Adrenal gland (tissue), 12 donors: ENCODE measurements around the gene CRHR1. TPM values are rescaled to one million over a fixed set of nuclear protein-coding genes. Genes with fewer than 3 reads are reported as not detected.

Source experiments
- DNase-seq, 7 donors: peaks; one replicate each; pipeline ENCODE4 v3.0.0-alpha.2; 2019 to 2020
- H3K27ac ChIP-seq, 5 donors: fragments of 200-600 bp; sonication (generic) in 4 of 5; 1 replicate in 3 of 5; 2 replicates in 2 of 5; pipeline versions ENCODE4 v1.5.1 to v1.8.0; 2016 to 2020; ENCODE audit warnings: mild to moderate bottlenecking in 1 of 5
- H3K27me3 ChIP-seq: fragments of 200-600 bp; 2 replicates; pipeline ENCODE4 v1.8.0; 2021
- H3K36me3 ChIP-seq, 2 donors: fragments of 200-600 bp; replicated peaks in 1 of 2; 1 replicate in 1 of 2; 2 replicates in 1 of 2; pipeline versions ENCODE4 v1.5.1 to v1.8.0; 2018 to 2022
- H3K4me1 ChIP-seq, 2 donors: fragments of 200-600 bp; replicated peaks in 1 of 2; 1 replicate in 1 of 2; 2 replicates in 1 of 2; pipeline versions ENCODE4 v1.5.1 to v1.8.0; 2018 to 2021
- H3K4me3 ChIP-seq, 4 donors: fragments of 200-600 bp; sonication (generic) in 3 of 4; one replicate each; pipeline ENCODE4 v1.5.1; 2016 to 2018
- H3K9me3 ChIP-seq, 3 donors: fragments of 200-600 bp; sonication (generic) in 1 of 3; replicated peaks in 1 of 3; 1 replicate in 2 of 3; 2 replicates in 1 of 3; pipeline versions ENCODE4 v1.5.1 to v1.8.0; 2016 to 2021
- CTCF ChIP-seq, 6 experiments: fragments of 450-650 bp in 4 of 6; fragments of 200-600 bp in 2 of 6; sonication (generic) in 1 of 6; IDR thresholded peaks; 1 replicate in 5 of 6; 2 replicates in 1 of 6; pipeline versions ENCODE4 v1.5.1 to v1.8.0; 2016 to 2021; ENCODE audit warnings: antibody characterized with exemption in 6 of 6, mild to moderate bottlenecking in 2 of 6, moderate library complexity in 1 of 6
- POLR2A ChIP-seq, 2 donors: fragments of 450-650 bp; IDR thresholded peaks; one replicate each; pipeline ENCODE4 v1.6.1; 2017; ENCODE audit warnings: antibody characterized with exemption in 2 of 2, mild to moderate bottlenecking in 2 of 2, moderate library complexity in 1 of 2
- WGBS, 4 donors: extraction: QIAGEN DNeasy Blood & Tissue Kit in 2 of 4; methylation state at CpG; one replicate each; pipeline versions ENCODE4 v1.1.5 to v1.1.7; 2013 to 2017; 5-methylcytosine and 5-hydroxymethylcytosine counted together
- intact Hi-C, 2 donors: fragments of 100-400 bp; cut with DNase I; formaldehyde crosslinking; loops; one replicate each; pipeline versions ENCODE4 v1.14.1 to v1.15.0; 2022 to 2023
- polyA plus RNA-seq, 3 donors: library from polyadenylated mRNA; stranded (reverse); fragments of 200-250 nt in 2 of 3; fragments of 350-450 nt in 1 of 3; fragmentation: Illumina TruSeq in 1 of 3; extraction: RNeasy Lipid Tissue Mini Kit (QIAGEN cat#74804) in 1 of 3; gene quantifications; one replicate each; pipeline ENCODE4 v1.2.3, GENCODE V29; 2013 to 2014
- total RNA-seq, 9 donors: library from RNA; depleted of rRNA in 4 of 9; stranded (reverse); fragments of >200 nt in 4 of 9; fragments of 120-200 nt in 1 of 9; fragmentation: NEBNext Ultra II Directional in 1 of 9; extraction: Animal tissue kit (Norgen Biotek cat#: 25700) in 1 of 9; gene quantifications; one replicate each; pipeline versions ENCODE4 v1.1.0 to v1.2.4, GENCODE V29; 2013 to 2023
- donor health status: healthy with polysubstance abuse.
- donor health status: Bipolar disorder and iron deficiency.
- donor health status: DM: yes; HTN: yes; CAD: no.
- donor health status: DM: no; HTN: no; CAD: no.
- donor health status: DM: no; HTN: no; CAD: no.
- donor health status: DM: yes; HTN: yes; CAD: no.

The CRHR1 gene
- total and polyA plus RNA-seq, 12 donors, result 0.27 TPM; not detected in 11

GRCh38 chr17:45768000-45768399 lies 16.1 kb upstream of the CRHR1 start:
- H3K4me1 ChIP-seq, result no peaks in the 10 kb centered on the region
- H3K36me3 ChIP-seq, result no peaks in the 10 kb centered on the region
- no peak overlapping the region for H3K4me3 ChIP-seq
- H3K9me3 ChIP-seq, result no peaks in the 10 kb centered on the region
- no peak for DNase-seq
- WGBS, 4 donors, result 44 to 51% (median 49%) methylated on average over 4 of the region's 4 CpGs
- H3K27ac ChIP-seq, result no peak overlapping the region
- peaks cover 22% of the 10 kb centered on the region for H3K27me3 ChIP-seq
- intact Hi-C loops, result no loop called here
- TF ChIP-seq POLR2A (IDR thresholded peaks at IDR 0.05) (no peak), CTCF (IDR thresholded peaks at IDR 0.05) (no peak)

DNA sequence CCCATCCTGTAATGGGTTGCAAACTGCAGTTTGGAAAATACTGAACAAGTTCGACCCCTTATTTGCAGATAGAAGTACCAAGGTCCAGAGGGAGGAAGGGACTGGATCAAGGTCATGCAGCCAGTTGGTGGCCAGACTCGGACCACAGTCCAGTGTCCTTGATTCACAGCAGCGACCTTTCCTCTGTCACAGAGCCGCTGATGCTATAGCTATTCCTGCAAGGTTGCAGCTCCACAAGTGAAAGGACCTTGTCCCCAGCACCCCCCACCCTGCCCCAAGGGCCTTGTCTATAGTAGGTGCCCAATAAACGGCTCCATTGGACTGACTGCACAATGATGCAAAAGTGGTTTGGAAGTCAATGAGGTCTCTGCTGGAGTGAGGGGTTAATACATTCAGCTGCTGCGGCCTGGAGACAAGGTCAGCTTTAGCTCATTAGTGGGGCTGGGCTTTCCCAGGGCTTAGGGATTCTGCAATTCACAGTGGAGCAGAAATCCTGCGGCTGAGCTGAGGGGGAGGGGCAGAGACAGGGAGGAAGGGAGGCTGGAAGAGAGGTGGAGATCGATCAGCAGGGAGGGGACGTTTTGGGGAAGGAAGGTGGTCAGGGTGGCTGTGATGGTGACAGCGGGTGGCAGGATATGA lies 13.4 kb upstream of the CRHR1 start:
- H3K27ac ChIP-seq, result no peak overlapping the region
- WGBS, 4 donors, result 24 to 34% (median 27%) methylated on average over 10 of the region's 10 CpGs
- H3K4me1 ChIP-seq, result no peaks in the 10 kb centered on the region
- no peak overlapping the region for H3K4me3 ChIP-seq
- TF ChIP-seq POLR2A (IDR thresholded peaks at IDR 0.05) (no peak), CTCF (IDR thresholded peaks at IDR 0.05) (no peak)
- H3K9me3 ChIP-seq, result no peaks in the 10 kb centered on the region
- DNase-seq, result no peak
- H3K27me3 ChIP-seq, result peaks cover 22% of the 10 kb centered on the region
- intact Hi-C loops, result no loop called here
- H3K36me3 ChIP-seq, result no peaks in the 10 kb centered on the region

DNA sequence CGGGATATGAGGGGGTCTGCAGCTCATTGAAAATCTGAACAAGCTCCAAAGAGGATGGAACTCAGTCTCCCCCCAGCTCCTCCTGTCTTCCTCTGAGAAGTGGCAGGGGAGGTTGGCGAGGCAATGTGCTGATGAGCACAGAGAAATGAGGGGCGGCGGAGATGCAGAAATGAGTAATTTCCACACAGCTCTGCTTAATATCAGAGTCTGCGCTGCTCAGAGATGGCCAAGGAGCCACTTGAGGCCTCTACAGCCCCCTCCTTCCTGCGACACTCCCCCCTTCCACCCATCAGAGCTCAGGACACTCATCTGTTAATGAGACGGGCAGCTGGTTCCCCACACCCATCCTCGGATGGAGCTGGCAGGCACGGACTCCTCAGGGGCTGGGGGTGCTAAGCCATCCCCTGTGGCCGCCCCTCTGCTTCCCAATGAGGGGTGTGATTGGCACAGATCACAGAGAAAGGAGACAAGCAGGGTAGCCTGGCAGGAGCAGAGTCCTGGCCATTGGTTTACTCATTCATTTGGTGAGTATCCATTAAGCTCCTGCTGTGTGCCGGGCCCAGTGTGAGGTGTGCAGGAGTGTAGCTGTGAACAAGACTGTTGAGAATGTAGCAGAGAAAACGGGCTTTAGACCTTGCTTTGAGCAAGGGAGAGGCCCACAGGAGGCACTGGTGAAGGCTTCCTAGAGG lies 12.7 kb upstream of the CRHR1 start:
- Histone ChIP-seq H3K4me3 (no peak overlapping the region), H3K4me1 (no peaks in the 10 kb centered on the region), H3K36me3 (no peaks in the 10 kb centered on the region), H3K9me3 (no peaks in the 10 kb centered on the region), H3K27me3 (peaks cover 18% of the 10 kb centered on the region), H3K27ac (no peak overlapping the region)
- TF ChIP-seq CTCF (IDR thresholded peaks at IDR 0.05) (no peak), POLR2A (IDR thresholded peaks at IDR 0.05) (no peak)
- intact Hi-C loops, result no loop called here
- 59 to 72% (median 62%) methylated on average over 9 to 12 of the region's 12 CpGs for WGBS, 4 donors
- no peak for DNase-seq

GRCh38 chr17:45775148-45775547 lies 9.0 kb upstream of the CRHR1 start:
- peaks cover 12% of the 10 kb centered on the region for H3K27me3 ChIP-seq
- no peak overlapping the region for H3K4me3 ChIP-seq
- TF ChIP-seq CTCF (IDR thresholded peaks at IDR 0.05), result no peak
- no peak for TF ChIP-seq POLR2A (IDR thresholded peaks at IDR 0.05)
- H3K36me3 ChIP-seq, result no peaks in the 10 kb centered on the region
- H3K27ac ChIP-seq, result no peak overlapping the region
- intact Hi-C loops, result no loop called here
- 50 to 72% (median 70%) methylated on average over 5 of the region's 5 CpGs for WGBS, 4 donors
- no peaks in the 10 kb centered on the region for H3K9me3 ChIP-seq
- no peaks in the 10 kb centered on the region for H3K4me1 ChIP-seq
- DNase-seq, result no peak
